IPS DF 6.9 (cell line): ENCODE results near the gene POMT1.
"Not testable (repeated sequence)": the region's sequence is repeated elsewhere in the genome, so short reads cannot be mapped to it uniquely, and the experiment has no call there.

Source experiments
- DNase-seq: peaks from one replicate; pipeline ENCODE4 v3.0.0-alpha.2; 2013; ENCODE audit warnings: low read depth, low spot score
- H3K27ac ChIP-seq: one replicate; pipeline ENCODE4 v1.5.1; 2013; ENCODE audit warnings: low read length, control low read depth
- H3K27me3 ChIP-seq: 2 replicates; pipeline ENCODE4 v1.6.1; 2013; ENCODE audit warnings: mild to moderate bottlenecking, low read length; ENCODE audit not compliant: control insufficient read depth, insufficient read depth
- H3K36me3 ChIP-seq: 2 replicates; pipeline ENCODE4 v1.6.1; 2013; ENCODE audit warnings: low read length; ENCODE audit not compliant: control insufficient read depth, insufficient read depth
- H3K4me1 ChIP-seq: 2 replicates; pipeline ENCODE4 v1.6.1; 2013; ENCODE audit warnings: low read length; ENCODE audit not compliant: control insufficient read depth, insufficient read depth
- H3K4me3 ChIP-seq: 2 replicates; pipeline ENCODE4 v1.5.1; 2013; ENCODE audit warnings: mild to moderate bottlenecking, low read length
- H3K9me3 ChIP-seq: 2 replicates; pipeline ENCODE4 v1.6.1; 2013; ENCODE audit warnings: low read length, inconsistent platforms; ENCODE audit not compliant: control insufficient read depth, insufficient read depth
- WGBS: extraction: QIAGEN DNeasy Blood & Tissue Kit; methylation state at CpG from one replicate; pipeline ENCODE4 v1.1.7; 2013; ENCODE audit warnings: mixed read lengths, missing lambda C conversion rate; ENCODE audit not compliant: insufficient read length, insufficient coverage; 5-methylcytosine and 5-hydroxymethylcytosine counted together

The POMT1 gene

GRCh38 chr9:131496844-131497405 lies 5.8 kb upstream of the POMT1 start:
- Histone ChIP-seq H3K9me3 (no peaks in the 10 kb centered on the region), H3K27ac (no peak overlapping the region), H3K27me3 (no peaks in the 10 kb centered on the region), H3K36me3 (peaks cover 60% of the 10 kb centered on the region), H3K4me3 (no peak overlapping the region), H3K4me1 (no peaks in the 10 kb centered on the region)
- no CpG with 5 or more reads among the region's 10 CpGs for WGBS
- DNase-seq, result no peak

DNA sequence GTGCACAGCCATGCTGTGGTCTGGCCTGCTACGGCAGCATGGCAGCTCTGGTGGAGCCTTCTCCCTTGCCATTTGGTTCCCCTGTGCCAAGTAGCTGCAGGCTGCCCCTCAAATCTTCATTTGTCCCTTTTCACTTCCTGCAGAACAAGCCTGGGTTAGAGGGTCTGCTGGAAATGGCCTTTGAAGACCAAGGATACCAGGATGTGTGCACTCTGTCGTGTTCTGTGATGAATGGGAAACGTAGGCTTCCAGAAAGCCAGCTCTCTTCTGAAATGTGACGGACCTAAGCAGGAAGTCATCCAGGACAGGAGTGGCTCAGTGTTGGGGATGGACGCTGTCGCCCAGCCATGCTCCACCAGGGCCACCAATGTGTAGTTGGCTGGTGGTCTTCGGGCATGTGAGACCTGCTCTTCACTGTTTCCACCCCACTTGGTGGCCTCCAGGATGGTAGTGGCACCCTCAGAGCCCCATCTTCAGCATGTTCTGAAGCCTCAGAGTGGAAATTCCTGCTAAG lies 3.4 kb upstream of the POMT1 start:
- no peaks in the 10 kb centered on the region for H3K9me3 ChIP-seq
- H3K36me3 ChIP-seq, result peaks cover 37% of the 10 kb centered on the region
- WGBS, result no CpG with 5 or more reads among the region's 7 CpGs
- no peak overlapping the region for H3K27ac ChIP-seq
- no peak overlapping the region for H3K4me3 ChIP-seq
- H3K27me3 ChIP-seq, result no peaks in the 10 kb centered on the region
- H3K4me1 ChIP-seq, result 0 out of 2 replicates have a peak, but pooled peaks cover 1% of the 10 kb centered on the region
- DNase-seq, result no peak

DNA sequence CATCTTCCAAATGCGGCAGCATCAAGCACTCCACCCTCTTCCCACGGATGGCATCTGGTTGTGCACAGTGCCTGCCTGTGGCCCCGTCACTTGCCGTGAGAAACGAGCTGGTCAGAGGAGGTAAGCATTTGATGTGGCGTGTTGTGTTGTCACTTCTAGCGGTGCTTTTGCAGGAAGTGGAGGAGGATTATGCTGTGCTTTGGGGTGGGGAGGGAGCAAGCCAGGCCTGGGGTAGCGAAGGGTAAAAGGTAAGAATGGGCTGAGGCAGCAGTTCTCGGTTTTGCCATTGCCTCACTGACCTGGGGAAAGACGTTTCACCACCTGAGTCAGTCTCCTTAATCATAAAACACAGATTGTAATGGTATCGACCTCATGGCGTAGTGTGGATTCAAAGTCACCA lies 2.3 kb upstream of the POMT1 start:
- Histone ChIP-seq H3K4me1 (0 out of 2 replicates have a peak, but pooled peaks cover 1% of the 10 kb centered on the region), H3K4me3 (no peak overlapping the region), H3K36me3 (peaks cover 28% of the 10 kb centered on the region), H3K9me3 (no peaks in the 10 kb centered on the region), H3K27ac (no peak overlapping the region), H3K27me3 (no peaks in the 10 kb centered on the region)
- no CpG with 5 or more reads among the region's 12 CpGs for WGBS
- no peak for DNase-seq

DNA sequence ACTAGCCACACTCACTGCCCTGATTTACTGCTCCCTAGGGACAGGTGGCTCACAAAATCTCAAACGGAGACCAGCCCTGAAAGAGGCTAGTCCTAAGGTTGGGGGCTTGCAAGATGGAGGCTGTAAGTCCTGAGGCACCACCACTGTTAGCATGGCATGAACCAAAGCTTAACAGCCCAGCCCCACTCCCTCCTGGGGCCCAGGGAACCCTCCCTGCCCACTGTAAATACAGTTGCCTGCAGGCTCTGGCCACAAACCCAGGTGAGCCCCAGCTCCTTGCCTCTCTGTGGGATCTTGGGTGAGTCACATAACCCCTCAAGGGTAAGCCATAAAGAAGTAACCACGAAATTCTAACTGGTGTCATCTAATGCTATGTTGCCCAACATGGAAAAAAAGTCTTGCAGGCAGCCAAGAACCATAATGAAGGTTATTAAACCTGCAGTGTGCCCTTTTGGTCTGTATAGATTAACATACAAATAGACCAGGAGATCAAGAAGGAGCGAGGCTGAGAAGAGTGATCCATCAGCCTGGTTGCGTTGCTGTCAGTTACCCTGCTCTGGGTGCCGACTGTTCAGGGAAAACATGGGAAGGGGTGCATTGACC lies 1.7 kb upstream of the POMT1 start:
- H3K27me3 ChIP-seq, result no peaks in the 10 kb centered on the region
- H3K4me3 ChIP-seq, result no peak overlapping the region
- DNase-seq, result no peak
- H3K4me1 ChIP-seq, result 0 out of 2 replicates have a peak, but pooled peaks cover 1% of the 10 kb centered on the region
- H3K27ac ChIP-seq, result no peak overlapping the region
- no peaks in the 10 kb centered on the region for H3K9me3 ChIP-seq
- peaks cover 21% of the 10 kb centered on the region for H3K36me3 ChIP-seq
- no CpG with 5 or more reads among the region's 5 CpGs for WGBS

DNA sequence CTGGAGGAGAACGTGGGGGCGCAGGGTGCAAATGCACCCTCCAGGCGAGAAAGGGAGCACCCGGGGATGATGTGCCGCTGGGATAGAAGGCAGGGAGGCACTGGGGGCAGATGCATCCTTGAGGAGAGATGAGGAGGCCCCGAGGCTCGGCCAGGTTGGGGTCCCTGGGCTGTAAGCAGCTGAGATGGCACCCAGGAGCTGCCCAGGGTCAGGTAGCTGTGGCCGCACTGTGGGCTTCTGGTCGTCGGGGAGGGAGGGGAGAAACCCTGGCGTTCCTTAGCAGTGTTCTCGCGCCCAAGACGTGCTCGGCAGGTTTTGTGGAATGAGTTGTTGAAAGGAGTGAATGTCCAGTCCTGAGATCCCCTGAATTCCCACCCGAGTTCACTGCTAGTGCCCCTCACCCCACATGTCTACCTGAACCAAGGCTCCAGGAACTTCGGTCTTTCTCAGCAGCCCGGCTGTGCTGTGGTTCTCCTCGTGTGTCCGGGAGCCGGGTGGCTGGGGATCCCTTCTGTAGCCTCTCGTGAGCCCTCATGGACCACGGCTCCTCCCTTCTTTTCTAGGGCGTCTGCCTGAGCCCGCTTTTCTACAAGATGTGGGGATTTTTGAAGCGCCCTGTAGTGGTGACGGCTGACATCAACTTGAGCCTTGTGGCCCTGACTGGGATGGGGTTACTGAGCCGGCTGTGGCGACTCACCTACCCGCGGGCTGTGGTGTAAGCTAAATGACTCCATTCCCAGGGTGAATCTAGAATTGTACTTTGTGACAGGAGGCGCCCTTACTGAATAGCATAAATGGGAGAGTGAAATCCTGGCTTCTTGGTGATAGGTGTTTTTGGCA lies 1.1 kb downstream of the POMT1 start:
- 0 out of 2 replicates have a peak, but pooled peaks cover 1% of the 10 kb centered on the region for H3K4me1 ChIP-seq
- no peaks in the 10 kb centered on the region for H3K27me3 ChIP-seq
- peak overlapping the region; percentile 82; the same call in 1 of the 2 replicates for H3K4me3 ChIP-seq
- WGBS, result no CpG with 5 or more reads among the region's 32 CpGs
- H3K36me3 ChIP-seq, result peaks cover 7% of the 10 kb centered on the region; the same call in 1 of the 2 replicates
- H3K27ac ChIP-seq, result no peak overlapping the region
- peak; percentile 20 for DNase-seq
- no peaks in the 10 kb centered on the region for H3K9me3 ChIP-seq

DNA sequence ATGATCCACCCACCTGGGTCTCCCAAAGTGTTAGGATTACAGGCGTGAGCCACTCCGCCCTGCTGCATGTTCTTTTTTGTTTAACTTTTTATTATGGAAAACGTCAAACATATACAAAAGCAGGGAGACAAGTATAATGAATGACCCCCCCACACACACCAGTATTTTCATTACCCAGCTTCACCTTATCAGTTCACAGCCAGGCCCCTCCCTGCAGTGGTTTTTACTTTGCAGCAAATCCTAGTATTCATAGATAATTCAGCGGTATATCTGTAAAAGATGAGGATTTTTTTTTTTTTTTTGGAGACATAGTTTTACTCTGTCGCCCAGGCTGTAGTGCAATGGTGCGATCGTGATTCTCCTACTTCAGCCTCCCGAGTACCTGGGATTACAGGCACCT lies 2.3 kb downstream of the POMT1 start:
- Histone ChIP-seq H3K4me3 (no peak overlapping the region), H3K27ac (no peak overlapping the region), H3K9me3 (no peaks in the 10 kb centered on the region), H3K36me3 (peaks cover 8% of the 10 kb centered on the region), H3K4me1 (0 out of 2 replicates have a peak, but pooled peaks cover 1% of the 10 kb centered on the region), H3K27me3 (no peaks in the 10 kb centered on the region)
- DNase-seq, result no peak
- WGBS, result no CpG with 5 or more reads among the region's 8 CpGs

GRCh38 chr9:131511416-131511815 lies 8.7 kb downstream of the POMT1 start:
- no peak overlapping the region for H3K4me3 ChIP-seq
- peaks cover 29% of the 10 kb centered on the region for H3K36me3 ChIP-seq

GRCh38 chr9:131511880-131512279 lies 9.2 kb downstream of the POMT1 start:
- no peak for DNase-seq
- Histone ChIP-seq H3K36me3 (peaks cover 30% of the 10 kb centered on the region), H3K27ac (no peak overlapping the region), H3K9me3 (no peaks in the 10 kb centered on the region), H3K4me3 (no peak overlapping the region), H3K4me1 (no peaks in the 10 kb centered on the region), H3K27me3 (no peaks in the 10 kb centered on the region)
- WGBS, result no CpG with 5 or more reads among the region's 6 CpGs

More at GRCh38 chr9:131511416-131511815, 8.7 kb downstream of the POMT1 start:
- no CpG with 5 or more reads among the region's 7 CpGs for WGBS
- H3K9me3 ChIP-seq, result no peaks in the 10 kb centered on the region
- no peaks in the 10 kb centered on the region for H3K27me3 ChIP-seq
- H3K4me1 ChIP-seq, result no peaks in the 10 kb centered on the region
- H3K27ac ChIP-seq, result no peak overlapping the region
- no peak for DNase-seq

GRCh38 chr9:131513177-131513576 lies 10.5 kb downstream of the POMT1 start:
- Histone ChIP-seq H3K36me3 (peaks cover 28% of the 10 kb centered on the region), H3K27me3 (no peaks in the 10 kb centered on the region), H3K4me3 (no peak overlapping the region), H3K9me3 (no peaks in the 10 kb centered on the region), H3K27ac (no peak overlapping the region), H3K4me1 (no peaks in the 10 kb centered on the region; the same call in 1 of the 2 replicates)
- no CpG with 5 or more reads among the region's 15 CpGs for WGBS
- no peak for DNase-seq

DNA sequence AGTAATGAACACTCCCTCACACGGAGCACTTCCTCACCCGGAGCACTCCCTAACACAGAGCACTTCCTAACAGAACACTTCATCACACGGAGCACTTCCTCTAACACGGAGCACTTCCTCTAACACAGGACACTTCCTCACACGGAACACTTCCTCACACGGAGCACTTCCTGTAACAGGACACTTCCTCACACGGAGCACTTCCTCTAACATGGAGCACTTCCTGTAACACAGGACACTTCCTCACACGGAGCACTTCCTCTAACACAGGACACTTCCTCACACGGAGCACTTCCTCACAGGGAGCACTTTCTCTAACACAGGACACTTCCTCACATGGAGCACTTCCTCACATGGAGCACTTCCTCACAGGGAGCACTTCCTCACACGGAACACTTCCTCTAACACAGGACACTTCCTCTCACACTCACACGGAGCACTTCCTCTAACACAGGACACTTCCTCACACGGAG lies 12.9 kb downstream of the POMT1 start:
- H3K4me1 ChIP-seq, H3K4me3 ChIP-seq, DNase-seq, H3K9me3 ChIP-seq, H3K27me3 ChIP-seq, H3K27ac ChIP-seq: not testable (repeated sequence)
- H3K36me3 ChIP-seq, result peaks cover 32% of the 10 kb centered on the region
- WGBS, result no CpG with 5 or more reads among the region's 12 CpGs
